ENCODE results near the gene LTBP2.

LTBP2 gene

DNA sequence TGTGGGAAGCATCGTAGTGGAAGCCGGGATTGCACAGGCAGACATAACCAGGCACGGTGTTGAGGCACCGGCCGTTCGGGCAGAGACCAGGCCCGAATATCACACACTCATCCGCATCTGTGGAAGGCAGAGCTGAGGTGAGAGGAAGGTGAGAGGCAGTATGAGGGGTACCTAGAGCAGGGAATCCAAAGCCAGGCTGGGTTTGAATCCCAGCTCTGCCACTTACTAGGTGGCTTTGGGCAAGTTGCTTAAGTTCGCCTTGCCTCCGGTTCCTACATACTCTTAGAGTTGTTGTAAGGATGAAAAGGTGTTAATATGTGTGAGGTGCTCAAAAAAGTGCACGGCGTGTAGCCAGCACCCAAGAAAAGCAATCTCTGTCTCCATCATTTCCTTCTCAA is 108.1 kb downstream of the LTBP2 start:
- DNase-seq = no peak

GRCh38 chr14:74503291-74503937 is 108.6 kb downstream of the LTBP2 start:
- DNase-seq = no peak

DNA sequence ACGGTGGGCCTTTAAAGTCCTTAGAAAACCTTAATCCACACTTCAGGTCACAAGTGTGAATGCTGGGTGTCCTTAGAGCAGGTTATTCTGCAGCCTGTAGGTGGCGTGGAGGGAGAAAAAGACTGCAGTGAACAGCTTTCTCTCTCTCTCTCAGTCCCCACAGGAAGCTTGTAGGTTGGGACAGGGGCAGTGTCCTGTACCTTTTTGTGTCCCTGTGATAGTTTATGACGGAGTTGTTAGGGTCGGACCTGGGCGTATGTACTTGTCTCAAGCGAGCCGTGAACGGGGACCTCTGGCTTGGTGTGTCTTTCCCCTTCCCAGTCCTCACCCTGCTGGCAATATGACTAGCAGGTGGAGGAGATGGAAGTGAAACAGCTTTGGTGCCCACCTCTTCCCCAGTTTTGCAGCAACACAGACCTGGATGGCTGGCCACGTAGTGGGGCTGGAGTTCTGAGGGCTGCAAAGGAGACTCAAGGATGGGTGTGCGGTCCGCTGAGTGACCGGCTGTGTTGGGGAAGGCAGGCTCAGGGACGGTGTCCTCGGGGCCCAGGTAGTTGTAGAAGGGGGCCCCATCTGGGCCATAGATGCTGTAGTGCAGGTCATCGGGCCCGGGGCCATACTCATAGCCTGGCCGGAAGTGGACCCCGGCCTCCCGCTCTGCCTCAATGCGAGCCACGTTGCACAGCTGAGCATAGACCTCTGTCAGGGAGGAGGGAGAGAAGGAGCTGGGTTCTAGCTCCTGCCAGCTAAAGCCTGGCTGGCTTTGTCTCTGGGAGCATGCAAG is 109.6 kb downstream of the LTBP2 start:
- DNase-seq = no peak

DNA sequence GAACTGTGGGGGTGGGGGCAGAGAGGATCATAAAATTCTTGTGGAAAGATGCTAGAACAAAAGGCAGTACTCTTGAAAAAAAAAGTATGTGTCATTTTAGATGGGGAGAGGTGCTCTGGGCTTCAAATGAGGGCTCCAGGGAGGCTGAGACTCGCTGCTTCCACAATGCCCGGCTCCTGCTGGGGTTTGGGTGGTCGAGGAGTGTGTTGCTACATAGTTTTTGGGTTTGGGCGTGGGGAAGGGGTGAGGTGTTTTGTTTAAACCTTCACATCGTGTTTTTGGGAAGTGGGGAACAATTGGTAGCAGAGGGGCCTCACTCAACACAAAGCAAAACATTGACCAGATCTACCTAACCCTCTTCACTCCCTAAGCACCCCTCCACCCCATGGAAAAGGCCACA is 110.3 kb downstream of the LTBP2 start:
- no peak for DNase-seq

GRCh38 chr14:74501135-74501614 is 110.9 kb downstream of the LTBP2 start:
- no peak for DNase-seq

DNA sequence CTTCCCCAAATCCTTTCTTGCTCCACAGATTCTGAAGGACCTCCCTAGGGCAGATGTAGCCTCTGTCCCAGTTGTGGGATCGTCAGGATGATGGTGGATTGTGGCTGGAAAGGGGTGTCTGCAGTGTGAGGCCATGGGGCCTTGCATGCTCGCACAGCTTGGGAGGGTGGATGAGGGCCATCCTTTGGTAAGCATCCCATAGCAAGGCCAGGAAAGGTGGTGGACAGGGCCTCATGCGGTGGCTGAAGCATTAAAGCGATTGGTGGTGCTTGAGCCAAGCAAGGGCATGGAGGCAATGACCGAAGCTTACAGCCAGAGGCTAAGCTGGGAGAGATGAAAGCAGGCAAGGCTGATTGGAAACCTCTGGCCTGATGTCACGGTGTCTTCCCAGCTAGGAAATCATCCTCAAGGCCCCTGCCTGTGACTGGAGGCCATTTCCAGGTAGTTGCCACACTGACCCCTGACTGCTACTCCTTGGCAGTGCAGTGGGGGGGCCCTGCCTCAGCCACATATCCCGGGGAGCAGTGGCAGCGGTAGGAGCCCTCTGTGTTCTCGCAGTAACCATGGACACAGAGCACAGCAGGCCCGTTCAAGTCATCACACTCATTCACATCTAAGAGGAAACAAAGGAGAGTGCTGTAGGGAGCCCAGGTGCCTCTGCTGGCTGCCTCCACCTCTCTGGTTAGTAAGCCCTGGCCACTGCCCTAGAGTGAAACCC is 111.5 kb downstream of the LTBP2 start:
- no peak for DNase-seq

DNA sequence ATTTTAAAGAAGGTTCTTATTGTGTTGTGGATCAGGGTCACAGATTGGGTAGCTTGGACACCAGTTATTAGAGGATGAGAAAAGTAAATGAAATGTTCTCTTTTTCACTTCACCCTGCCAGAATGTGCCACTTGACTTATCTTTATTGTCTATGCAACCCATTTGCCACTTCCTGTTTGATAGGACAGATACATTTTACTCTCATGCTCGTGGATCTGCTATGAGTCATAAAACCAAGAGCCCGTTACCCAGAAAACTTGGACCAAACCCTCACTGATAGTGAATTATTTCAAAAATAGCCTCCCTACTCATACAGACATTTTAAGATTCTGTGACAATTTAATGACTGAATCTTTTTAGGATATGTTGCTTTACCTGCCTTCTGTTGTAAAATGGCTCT is 116.7 kb downstream of the LTBP2 start:
- no peak for DNase-seq

- DNase-seq = peak; percentile 100
These were observed 118.4 kb downstream of the LTBP2 start, which contains the start of gene ISCA2 for GRCh38 chr14:74493343-74494261. Gene ISCA2 (plus strand): TSS chr14:74493765. CDS start chr14:74493775, 10 bp downstream.

- DNase-seq = no peak
These were observed 119.2 kb downstream of the LTBP2 start, which contains the start of gene NPC2 for GRCh38 chr14:74492776-74493342. Gene NPC2 (minus strand): TSS chr14:74493305. CDS start chr14:74493274, 31 bp downstream.

DNA sequence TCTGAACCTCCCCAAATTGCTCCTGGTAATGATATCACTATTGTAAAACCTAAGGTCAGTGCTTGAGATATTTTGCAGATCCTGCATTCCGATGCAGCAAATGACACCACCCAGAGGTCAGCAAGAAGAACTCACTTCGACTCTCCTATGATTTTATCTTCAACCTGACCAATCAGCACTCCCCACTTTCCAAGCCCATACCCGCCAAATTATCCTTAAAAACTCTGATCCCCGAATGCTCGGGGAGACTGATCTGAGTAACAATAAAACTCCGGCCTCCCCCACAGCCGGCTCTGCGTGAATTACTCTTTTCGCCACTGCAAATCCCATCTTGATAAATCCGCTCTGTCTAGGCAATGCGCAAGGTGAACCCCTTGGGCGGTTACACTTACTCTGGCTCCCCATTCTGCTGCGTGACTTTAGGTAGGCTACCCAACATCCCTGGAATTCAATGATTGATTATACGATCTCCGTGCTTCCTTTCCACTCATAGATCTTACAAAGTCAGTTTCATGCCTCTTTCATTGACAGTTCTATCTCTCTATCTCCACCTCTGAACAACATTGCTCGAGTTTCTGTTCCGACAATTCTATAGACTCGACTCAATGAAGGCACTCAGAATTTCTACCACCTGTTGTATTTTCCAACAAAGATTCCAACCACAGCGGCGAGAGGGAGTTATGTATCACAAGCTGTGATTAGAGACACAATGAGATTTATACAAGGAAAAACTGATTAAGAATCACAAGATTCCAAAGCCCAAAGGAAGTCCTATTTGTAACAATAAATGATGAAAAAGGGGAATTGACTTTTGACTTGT is 119.9 kb downstream of the LTBP2 start:
- DNase-seq = no peak

DNA sequence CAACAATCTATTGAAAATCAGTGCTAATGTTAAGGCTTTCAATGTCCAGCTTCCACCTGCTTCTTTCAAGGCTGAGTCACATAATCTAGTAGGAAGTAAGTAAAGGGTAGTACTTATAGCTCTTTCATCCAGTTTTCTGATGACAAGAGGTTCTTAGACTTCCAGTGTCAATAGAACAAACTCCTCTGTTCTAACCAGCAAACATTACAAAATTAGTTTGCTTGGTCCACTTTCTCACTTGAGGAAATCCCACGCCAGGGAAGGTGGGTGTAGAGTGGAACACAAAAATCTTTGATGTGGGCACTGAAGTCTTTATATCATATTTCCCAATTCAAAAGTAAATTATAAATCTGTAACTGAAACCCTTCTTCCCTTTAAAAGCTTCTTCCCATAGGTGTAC is 121.6 kb downstream of the LTBP2 start:
- no peak for DNase-seq

- no peak for DNase-seq
These were observed 123.1 kb downstream of the LTBP2 start for GRCh38 chr14:74488786-74489397.

DNA sequence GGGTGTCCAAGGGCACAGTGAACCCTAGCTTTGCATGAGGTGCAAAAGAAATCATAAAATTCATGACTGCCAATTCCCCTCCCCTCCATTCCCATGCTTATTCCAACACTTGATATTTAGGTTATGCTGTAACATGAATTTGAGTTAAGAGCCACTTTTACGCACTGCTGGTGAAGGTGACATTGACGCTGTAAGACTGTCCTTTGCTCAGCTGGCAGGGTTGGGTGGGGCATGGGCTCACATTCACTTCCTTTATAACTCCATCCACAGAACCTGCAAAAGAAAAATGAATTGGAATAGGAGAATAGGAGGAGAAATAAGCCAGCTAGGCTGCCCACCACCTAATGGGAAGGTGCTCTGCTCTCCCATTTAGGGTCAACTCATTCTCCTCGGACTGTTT is 125.9 kb downstream of the LTBP2 start:
- no peak for DNase-seq

- DNase-seq = no peak
These were observed 128.7 kb downstream of the LTBP2 start for GRCh38 chr14:74483321-74483720.

DNA sequence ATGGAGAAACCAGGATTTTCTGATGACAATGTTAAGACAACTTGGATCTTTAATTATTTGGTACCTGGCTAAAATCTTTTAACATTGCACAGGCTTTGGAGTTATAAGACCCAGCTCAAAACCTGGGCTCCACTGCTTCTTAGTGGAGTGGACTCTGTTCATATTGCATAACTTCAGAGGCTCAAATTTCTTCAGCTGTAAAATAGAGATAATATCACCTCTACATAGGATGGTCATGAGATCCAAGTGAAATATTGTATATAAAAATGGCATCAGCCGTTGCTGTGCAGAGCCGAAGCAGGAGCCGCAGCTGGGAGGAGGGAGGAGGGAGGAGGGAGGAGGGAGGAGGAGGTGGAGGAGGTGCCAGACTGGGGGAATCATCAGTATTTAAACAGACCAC is 129.5 kb downstream of the LTBP2 start:
- DNase-seq = no peak

- no peak for DNase-seq
These were observed 132.0 kb downstream of the LTBP2 start for GRCh38 chr14:74480046-74480445.

GRCh38 chr14:74478996-74479635 is 132.9 kb downstream of the LTBP2 start:
- no peak for DNase-seq

DNA sequence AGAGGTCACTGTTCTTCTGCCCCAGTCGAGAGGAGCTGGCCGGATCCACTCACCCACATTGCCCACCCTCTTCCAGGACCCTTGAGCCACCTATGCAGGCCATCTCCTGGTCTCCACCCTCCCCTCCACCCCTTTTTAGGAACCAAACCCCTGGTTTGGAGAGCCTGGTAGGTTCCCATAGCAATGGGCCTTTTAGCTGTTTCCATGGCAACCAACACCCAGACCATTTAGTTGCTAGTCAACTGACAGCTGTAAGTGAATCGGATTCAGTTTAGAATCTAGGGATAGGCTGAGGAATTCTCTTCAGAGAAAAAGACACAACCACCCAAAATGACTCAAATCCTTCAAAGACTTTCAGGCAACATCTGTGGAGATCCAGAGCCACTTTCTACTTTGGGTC is 135.4 kb downstream of the LTBP2 start:
- DNase-seq = no peak

DNA sequence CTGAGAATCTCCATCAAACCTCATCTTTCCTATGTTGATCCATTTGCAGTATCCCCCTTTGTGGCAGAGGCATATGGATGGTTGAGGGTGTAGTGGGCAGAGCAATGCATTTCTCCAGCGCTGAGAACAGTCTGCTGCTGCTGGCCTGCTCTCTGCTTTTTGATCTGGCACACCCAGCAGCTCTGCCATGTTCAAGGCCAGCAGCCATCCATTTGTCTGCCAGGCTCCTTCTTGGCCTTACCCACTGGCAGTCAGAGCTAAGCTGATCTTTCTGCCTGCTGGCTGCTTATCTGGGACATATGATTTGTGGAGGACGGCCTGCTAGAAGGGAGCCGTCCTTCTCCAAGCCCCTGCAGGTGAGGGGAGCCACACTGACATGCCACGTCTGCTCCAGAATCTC is 135.9 kb downstream of the LTBP2 start:
- DNase-seq = no peak

DNA sequence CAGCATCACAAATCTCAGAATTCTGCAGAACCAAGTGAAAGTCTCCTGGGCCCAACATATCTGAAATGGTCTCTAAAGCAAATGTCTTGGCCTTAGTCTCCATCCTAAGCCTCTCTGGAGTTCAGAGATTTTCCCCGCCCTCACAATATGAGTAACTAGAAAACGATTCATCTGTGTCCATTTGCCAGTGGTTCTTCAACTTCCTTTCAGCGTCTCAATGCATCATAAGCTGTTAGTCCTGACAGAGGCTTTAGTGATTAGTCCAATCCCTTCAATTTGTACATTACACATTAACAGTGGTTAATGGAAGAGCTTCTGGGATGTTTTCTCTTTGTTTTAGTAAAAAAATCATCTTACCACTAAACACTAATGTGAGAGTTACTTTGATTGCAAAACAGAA is 136.4 kb downstream of the LTBP2 start:
- DNase-seq = no peak
